Activated gamma-delta T cell treated with Interleukin-2 at 50 U/mL for 16 hours (primary cell): ENCODE measurements around the gene IBTK.
"Not testable (repeated sequence)": the region's sequence is repeated elsewhere in the genome, so short reads cannot be mapped to it uniquely, and the experiment has no call there.

Source experiments
- DNase-seq: peaks from one replicate; pipeline ENCODE4 v3.0.0-alpha.2; 2020

The IBTK gene, protein sequence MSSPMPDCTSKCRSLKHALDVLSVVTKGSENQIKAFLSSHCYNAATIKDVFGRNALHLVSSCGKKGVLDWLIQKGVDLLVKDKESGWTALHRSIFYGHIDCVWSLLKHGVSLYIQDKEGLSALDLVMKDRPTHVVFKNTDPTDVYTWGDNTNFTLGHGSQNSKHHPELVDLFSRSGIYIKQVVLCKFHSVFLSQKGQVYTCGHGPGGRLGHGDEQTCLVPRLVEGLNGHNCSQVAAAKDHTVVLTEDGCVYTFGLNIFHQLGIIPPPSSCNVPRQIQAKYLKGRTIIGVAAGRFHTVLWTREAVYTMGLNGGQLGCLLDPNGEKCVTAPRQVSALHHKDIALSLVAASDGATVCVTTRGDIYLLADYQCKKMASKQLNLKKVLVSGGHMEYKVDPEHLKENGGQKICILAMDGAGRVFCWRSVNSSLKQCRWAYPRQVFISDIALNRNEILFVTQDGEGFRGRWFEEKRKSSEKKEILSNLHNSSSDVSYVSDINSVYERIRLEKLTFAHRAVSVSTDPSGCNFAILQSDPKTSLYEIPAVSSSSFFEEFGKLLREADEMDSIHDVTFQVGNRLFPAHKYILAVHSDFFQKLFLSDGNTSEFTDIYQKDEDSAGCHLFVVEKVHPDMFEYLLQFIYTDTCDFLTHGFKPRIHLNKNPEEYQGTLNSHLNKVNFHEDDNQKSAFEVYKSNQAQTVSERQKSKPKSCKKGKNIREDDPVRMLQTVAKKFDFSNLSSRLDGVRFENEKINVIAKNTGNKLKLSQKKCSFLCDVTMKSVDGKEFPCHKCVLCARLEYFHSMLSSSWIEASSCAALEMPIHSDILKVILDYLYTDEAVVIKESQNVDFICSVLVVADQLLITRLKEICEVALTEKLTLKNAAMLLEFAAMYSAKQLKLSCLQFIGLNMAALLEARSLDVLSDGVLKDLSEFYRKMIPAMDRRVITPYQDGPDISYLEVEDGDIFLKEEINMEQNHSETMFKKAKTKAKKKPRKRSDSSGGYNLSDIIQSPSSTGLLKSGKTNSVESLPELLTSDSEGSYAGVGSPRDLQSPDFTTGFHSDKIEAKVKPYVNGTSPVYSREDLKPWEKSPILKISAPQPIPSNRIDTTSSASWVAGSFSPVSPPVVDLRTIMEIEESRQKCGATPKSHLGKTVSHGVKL (N-terminal part only)

DNA sequence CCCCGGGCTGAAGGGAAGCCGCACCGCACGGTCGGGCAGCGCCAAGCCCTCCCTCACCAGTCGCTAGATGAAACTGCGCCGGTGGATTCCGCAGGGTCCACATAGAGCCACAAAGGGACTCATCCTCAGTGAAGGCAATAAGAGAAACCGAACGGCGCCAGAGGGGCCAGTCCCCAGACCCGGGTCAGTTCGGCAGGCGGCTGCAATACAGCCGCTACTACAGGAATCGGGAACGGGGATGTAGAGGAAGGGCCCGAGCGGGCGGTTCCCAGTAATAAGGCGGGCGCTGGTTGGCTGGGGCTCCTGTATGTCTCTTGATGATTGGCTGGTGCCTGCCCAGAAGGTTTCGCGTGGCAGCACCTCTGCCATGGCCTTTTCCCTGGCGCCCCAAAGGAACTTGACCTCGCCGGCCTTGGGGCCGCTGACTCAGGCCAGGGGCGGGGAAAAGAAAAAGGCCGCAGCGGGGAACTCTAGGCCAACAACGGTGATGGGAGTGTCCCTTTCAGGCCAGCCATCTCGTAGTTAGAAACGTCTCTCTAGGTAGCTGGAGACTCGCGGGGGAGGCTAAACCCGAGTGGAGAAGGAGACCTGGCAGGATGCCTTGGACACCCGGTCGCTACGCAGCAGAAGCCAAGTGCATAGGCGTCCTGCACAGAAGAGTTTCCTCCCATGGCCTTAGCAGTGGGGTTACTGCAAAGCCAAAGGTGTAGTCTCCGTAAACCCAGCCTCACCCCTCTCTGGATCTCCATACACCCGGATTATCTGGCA lies at the start of gene IBTK:
Gene IBTK (minus strand): TSS at position 240 of the 768 bp plus-strand sequence. CDS start 7,258 bp downstream, outside the sequence.
- peak; percentile 87 for DNase-seq

DNA sequence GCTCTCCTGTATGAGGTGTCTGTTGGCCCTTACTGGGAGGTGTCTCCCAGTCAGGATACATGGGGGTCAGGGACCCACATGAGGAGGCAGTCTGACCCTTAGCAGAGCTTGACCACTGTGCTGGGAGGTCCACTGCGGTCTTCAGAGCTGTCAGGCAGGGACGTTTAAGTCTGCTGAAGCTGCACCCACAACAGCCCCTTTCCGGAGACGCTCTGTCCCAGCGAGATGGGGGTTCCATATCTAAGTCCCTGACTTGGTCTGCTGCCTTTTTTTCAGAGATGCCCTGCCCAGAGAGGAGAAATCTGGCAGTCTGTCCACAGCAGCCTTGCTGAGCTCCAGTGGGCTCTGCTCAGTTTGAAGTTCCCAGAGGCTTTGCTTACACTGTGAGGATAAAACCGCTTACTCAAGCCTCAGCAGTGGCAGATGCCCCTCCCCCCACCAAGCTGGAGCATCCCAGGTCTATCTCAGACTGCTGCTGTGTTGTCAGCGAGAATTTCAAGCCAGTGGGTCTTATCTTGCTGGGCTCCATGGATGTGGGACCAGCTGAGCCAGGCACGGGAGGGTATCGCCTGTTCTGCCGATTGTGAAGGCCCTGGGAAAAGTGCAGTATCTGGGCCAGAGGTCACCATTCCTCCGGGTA lies 36.3 kb upstream of the IBTK start:
- DNase-seq = no peak

DNA sequence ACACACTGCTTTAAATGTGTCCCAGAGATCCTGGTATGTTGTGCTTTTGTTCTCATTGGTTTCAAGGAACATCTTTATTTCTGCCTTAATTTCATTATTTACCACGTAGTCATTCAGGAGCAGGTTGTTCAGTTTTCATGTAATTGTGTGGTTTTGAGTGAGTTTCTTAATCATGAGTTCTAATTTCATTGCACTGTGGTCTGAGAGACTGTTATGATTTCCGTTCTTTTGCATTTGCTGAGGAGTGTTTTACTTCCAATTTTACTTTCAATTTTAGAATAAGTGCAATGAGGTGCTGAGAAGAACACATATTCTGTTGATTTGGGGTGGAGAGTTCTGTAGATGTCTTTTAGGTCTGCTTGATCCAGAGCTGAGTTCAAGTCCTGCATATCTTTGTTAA lies 34.0 kb upstream of the IBTK start:
- DNase-seq = not testable (repeated sequence)

DNA sequence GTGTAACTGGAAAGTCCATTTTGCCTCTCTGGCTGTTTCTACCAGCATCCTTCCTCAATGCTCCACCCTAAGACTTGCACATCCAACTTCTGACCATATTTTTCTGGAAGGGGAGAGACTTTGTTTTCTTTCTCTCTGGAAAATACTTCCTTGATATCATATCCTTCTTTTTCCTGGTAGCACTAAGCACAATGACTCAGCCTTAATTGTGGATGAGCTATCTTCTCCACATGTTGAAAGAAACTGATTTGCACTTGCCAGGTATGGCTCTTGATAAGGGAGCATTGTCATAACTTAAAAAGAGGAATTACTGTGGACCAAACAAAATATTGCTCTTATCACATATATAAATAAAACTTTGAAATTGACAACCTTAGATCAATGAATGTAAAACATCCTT lies 30.1 kb upstream of the IBTK start:
- DNase-seq = no peak

DNA sequence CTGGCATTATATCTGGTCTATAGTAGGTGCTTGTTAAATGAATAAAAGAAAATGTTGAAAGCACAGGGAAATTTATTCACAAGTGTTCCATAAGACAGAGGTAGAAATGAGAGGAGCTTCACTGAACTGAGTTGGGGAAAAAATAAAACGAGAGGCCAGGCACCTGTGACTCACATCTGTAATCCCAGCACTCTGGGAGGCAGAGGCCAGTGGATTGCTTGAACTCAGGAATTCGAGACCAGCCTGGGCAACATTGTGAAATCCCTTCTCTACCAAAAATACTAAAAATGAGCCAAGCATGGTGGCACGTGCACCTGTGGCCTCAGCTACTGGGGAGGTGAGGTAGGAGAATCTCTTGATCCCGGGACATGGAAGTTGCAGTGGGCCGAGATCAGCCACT lies 28.1 kb upstream of the IBTK start:
- no peak for DNase-seq

DNA sequence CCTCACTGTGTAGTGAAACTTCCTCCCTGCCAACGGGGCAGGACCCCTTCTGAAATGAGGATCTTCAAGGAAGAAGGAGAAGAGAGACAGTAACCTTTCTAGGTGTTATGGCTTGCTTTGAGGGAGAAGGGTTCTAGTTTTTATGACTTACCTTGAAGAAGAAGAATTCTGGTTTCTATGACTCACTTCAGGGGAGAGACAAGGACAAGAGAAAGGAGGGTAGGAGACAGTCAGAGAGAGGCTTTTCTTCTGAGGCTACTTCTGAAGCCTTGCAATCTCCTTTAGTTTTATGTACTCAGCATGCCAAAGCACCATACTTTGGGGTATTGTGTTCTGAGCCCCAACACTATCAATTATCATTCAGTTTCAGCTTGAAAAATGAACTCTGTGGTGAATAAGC lies 25.8 kb upstream of the IBTK start:
- no peak for DNase-seq

DNA sequence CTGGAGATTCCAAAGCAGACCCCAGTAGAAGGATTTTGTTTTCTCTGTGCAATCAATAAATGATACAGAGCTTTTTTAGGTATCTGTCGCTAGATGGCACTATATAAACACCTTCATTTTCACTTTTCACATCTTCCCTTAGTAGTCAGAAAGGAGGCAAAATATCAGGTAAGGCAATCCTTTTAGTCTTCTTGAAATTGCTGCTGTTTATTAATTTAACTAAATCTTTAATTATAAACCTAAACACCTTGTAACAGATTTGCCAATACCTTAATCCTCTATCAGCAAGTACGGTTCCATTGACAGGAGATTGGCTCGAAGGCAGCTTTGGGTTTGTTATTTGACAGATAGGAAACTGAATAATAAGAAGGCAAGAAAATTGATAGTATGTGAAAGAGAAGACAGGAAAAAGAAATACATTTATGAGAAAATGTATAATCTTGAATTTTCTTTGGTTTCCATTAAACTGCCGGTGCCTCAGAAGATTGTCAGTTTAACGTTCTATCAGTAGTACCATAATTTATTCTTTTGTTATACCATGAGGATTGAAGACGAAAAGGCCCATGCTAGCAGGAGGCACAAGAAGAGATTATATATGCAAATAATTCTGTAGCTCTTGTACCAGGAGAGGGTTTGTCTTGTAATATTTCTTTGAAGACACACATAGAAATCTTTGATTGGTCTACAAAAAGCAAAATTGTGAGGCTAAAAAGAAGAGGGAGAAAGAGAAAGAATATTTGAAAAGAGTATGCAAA lies 23.5 kb upstream of the IBTK start:
- DNase-seq = no peak

DNA sequence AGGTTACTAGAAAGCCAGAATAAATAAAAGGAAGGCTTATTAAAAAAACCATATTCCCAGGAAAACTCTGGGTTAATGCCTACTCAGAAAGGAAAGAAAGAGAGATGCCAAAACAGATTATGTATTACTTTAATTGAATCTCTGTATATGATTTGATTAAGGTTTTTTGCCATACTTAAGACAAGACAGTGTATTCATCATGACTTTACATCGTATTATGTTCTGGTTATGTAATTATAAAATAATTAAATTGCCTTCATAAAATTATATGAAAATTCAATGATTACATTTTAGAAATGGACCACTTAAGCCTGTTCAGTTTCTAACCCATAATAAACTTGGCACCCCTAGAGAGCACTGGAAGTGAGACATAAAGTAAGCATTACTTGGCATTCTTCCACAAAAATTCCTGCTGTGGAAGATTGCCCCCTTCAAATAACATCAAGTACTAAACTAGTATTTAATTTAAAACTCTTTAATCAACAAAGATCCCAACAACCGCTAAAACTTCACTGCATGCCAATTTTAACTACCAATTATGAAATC lies 20.8 kb upstream of the IBTK start:
- DNase-seq = no peak

DNA sequence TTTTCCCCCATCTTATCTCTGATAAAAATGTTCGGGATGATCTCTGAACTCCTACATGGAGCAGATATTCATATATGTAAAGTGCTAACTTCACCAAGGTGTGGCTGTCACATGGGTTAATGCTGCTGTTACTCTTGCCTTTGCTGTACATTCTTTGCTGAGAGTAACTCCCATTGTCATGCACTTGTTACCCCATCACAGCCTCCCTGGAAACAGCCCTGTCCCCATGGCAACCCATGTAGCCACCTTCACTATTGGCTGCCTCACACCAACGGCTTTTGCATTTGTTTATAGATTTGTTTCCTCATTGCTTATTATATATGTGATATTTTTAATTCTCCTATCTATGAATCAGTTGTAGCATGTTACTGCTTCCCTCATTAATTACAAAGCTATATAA lies 17.3 kb upstream of the IBTK start:
- no peak for DNase-seq

DNA sequence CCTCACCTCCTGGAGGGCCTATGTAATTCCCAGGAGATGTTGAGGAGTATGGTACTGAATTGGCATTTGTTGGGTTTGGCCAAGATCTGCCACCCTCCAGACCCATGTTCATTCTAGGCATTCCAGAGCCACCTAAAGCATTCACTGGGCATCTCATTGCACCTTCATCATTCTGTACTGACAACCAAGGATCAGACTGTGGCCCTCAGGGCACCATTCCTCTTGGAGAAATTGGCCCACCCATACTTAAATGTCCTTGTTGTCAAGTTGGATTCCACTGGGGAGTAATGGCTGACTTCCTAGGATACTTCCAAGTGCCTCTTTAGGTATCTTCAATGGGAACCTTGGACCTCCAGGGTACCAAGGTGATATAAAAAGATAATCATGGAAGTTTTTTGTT lies 16.8 kb upstream of the IBTK start:
- DNase-seq = no peak

DNA sequence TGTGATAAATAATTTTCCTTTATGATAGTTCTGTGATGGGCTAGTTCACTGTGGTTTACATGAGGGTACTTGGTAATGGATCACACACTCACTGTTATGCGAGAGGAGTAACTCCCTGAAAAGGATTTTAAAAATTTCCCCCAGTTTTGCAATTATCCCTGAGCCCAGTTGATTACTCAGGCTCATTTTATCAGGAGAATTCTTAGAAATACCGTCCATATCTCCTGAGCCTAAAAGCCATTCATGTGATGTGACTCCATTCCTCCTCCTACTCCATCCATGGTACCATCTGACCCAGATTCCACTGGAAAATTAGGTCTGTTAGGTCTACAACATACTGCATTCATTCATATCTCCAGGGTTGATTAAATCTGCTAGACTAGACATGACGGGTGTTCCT lies 16.4 kb upstream of the IBTK start:
- DNase-seq = no peak

DNA sequence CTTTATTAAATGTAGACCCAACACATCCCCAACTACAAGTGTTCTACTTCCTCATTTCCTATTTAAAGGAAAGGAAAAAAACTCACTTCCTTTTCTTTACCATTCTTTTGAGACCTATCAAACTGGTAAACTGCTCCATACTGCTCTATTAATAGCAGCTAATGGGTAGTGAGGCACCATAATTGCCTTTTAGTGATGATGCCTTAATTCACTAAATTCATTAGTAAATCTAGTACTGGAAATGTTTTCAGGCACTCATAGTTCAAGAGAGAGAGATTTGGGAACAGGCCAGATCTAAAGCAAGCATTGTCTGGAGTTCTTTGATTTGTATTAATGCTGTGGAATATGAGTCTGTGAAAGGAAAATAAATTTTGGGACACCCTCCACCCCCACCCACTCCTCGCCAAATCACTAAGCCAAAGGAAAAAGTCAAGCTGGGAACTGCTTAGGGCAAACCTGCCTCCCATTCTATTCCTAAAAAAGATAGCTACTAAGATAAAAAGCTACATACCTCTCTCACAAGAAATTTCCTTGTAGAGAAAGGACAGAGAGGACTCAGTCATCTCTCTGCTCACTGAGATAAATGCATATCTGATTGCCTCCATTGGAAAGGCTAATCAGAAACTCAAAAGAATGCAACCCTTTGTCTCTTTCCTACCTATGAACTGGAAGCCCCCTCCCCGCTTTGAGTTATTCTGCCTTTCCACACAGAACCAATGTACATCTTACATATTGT lies 13.6 kb upstream of the IBTK start:
- DNase-seq = no peak

DNA sequence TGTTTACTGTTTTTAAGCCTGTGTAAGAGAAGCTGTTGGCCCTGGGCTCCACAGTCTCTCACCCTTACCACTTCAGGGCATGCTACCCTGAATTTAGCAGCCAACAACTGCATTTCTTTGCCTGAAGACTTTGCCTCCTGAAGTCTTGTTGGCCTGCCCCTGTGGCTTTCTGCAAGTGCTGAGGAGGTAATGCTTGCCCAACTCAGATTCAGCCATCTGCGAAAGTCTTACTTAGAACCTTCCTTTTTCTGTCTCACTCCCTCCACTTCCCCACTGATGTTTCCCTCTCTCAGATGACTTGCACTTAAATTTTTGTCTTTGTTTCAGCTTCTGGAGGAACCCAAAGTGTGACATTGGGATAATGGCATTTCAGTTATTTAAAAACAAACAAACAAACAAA lies 11.8 kb upstream of the IBTK start:
- DNase-seq = no peak

DNA sequence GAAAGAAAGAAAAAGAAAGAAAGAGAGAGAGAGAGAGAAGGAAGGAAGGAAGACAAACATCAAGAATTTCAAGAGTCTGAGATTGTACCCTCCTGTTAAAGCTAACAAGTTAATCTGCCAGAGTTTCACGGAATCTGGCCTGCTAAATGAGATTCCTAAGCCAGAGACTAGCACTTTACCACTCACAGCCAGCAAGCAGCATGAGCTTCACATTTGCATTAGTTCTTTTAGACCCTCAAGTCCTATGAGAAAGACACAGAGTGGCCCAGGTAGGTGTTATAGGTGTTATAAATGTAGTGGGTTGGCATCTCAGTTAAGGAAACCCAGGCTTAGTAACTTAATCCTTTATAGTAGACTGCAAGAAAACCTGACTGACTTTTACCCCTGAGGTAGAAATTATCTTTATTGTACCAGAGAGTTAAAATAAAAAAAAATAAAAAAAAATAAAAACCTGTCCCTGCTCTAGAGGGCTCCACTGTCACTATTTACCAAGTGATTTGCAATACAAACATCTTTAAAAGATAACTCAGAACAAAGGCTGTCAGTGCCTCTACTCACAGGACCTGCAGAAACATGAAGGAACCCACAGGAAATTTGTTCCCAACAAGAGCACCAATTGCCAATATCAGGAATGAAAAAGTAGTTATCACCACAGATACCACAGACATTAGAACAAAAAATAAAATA lies 9.7 kb upstream of the IBTK start:
- DNase-seq = no peak

DNA sequence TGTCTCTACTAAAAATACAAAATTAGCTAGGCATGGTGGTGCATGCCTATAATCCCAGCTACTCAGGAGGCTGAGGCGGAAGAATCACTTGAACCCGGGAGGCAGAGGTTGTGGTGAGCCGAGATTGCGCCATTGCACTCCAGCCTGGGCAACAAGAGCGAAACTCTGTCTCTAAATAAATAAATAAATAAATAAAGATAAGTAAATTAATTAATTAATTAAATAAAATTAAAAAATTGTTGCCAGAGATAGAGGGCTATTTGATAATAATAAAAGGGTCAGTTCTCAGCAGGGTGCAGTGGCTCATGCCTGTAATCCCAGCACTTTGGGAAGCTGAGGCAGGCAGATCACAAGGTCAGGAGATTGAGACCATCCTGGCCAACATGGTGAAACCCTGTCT lies 7.2 kb upstream of the IBTK start:
- DNase-seq = not testable (repeated sequence)

DNA sequence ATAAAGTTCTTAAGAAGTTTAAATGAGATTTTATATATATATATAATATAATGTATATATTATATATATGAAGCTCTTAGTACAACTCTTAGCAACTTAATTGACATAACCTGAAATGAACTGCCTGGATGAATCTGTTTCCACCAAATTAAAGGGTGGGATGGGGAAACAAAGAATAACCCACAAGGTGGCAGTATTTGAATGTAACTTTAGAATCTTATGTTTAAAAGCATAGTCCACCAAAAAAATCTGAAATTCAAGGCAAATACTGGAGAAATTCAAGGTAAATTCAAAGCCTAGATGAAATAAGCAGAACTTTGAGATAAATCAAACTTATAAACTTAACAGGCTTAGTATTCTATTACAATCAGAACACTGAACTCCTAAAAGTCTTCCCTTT lies 4.4 kb upstream of the IBTK start:
- DNase-seq = no peak

DNA sequence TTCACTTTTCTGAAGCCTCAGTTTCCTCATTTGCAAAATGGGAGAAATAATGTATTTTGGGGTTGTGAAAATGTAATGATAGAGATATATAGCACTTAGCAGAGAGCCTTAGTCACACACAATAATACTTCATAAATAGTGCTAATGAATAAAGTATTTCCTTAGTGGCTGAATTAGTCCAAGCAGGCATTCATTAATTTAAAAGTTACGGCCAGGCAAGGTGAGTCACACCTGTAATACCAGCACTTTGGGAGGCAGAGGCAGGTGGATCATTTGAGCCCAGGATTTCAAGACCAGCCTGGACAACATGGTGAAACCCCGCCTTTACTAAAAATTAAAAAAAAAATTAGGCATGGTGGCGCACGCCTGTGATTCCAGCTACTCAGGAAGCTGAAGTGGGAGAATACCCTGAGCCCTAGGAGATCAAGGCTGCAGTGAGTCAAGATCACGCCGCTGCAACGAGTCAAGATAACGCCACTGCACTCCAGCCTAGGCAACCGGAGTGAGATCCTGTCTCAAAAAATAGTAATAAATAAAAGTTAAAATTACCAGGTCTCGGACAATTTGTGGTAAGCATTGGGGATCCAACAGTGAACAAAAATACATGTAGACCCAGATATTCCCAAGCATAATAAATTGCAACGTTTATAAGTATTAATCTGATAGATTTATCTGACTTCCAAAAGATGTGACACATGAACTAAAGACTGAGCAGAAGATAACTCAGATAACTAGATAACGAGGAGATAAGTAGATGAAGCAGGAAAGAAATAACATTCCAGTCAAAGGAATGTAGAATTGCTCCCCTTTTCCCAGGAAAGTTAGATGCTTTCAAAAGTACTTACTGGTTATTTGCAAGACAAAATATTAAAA lies 2.1 kb upstream of the IBTK start:
- DNase-seq = no peak

DNA sequence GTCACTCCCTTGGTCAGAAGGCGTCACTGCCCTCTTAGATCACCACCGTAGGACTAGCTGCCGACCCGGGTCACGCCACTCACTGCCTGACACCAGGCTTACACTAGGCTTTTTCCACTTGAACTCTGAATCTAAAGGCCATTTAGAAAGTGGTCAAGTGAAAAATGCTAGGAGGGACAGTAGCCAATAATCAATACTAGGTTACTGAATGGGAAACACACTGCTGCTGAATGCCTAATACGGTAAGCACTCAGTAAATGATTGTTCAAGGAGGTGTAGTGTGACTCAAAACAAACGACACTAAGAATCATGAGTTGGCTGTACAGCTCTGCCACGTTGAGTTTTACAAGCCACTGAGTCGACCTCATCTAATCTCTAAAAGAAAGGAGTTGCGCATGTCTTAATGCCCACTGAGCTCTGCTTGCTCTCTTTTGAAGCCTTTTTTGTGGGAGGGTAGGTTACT lies 760 bp upstream of the IBTK start:
- no peak for DNase-seq
